Hepatocyte (in vitro differentiated cells): ENCODE results near the gene KRTAP10-1.

ENCODE experiments used
- EZH2 ChIP-seq: fragments of 200-600 bp; sonication (generic); IDR thresholded peaks from 2 replicates; pipeline ENCODE4 v1.6.1; 2016; ENCODE audit warnings: antibody characterized with exemption, mild to moderate bottlenecking, borderline replicate concordance
- TF ChIP-seq, protein P1 (sequence below): fragments of 200-600 bp; sonication (generic); IDR thresholded peaks from 2 replicates; pipeline ENCODE4 v1.5.1; 2016; ENCODE audit warnings: antibody characterized with exemption, mild to moderate bottlenecking; ENCODE audit not compliant: poor library complexity

DNA sequence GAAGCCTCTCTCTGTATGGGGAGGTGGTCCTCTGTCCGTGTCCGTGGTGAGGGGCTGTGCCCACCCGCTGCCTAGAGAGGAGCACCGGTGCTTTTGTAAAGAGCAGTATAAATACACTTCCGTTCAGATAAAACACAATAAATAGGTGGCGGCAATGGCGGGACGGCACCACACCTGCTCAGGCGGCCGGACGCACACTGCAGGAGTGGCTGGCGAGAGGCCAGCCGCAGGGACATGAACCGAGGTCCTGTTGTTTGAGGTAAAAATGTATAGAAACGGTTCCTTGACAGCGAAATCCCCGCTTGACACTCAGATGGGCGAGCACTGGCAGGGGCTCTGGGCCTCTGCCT is 40.8 kb downstream of the KRTAP10-1 start:
- TF ChIP-seq, protein P1, sequence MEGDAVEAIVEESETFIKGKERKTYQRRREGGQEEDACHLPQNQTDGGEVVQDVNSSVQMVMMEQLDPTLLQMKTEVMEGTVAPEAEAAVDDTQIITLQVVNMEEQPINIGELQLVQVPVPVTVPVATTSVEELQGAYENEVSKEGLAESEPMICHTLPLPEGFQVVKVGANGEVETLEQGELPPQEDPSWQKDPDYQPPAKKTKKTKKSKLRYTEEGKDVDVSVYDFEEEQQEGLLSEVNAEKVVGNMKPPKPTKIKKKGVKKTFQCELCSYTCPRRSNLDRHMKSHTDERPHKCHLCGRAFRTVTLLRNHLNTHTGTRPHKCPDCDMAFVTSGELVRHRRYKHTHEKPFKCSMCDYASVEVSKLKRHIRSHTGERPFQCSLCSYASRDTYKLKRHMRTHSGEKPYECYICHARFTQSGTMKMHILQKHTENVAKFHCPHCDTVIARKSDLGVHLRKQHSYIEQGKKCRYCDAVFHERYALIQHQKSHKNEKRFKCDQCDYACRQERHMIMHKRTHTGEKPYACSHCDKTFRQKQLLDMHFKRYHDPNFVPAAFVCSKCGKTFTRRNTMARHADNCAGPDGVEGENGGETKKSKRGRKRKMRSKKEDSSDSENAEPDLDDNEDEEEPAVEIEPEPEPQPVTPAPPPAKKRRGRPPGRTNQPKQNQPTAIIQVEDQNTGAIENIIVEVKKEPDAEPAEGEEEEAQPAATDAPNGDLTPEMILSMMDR: no peak
- TF ChIP-seq EZH2: no peak
